ENCODE results near the gene FBXL16. TPM values are rescaled to one million over a fixed set of nuclear protein-coding genes. Genes with fewer than 3 reads are reported as not detected.
"Not testable (repeated sequence)": the region's sequence is repeated elsewhere in the genome, so short reads cannot be mapped to it uniquely, and the experiment has no call there.

Gene FBXL16
- 6.4 and 6.8 TPM in 2 replicates for total RNA-seq

GRCh38 chr16:705431-706188 is at the start of gene FBXL16:
Gene FBXL16, minus strand, starts transcription at chr16:705801. Its CDS starts 8,396 bp downstream, at chr16:697405.
- DNase-seq = peak; percentile 74
- intact Hi-C loops (cut with micrococcal nuclease) = no loop called here
- no peaks in the 10 kb centered on the region for H3K9me3 Mint-ChIP-seq
- peak within 1 kb of the TSS; percentile 17 for H3K4me3 Mint-ChIP-seq
- H3K27ac Mint-ChIP-seq = no peak within 1 kb of the TSS
- H3K4me1 Mint-ChIP-seq = no peaks in the 10 kb centered on the region
- no peaks in the 10 kb centered on the region for H3K36me3 Mint-ChIP-seq (ENCODE audit: low read depth)
- peaks cover 47% of the 10 kb centered on the region for H3K27me3 Mint-ChIP-seq

DNA sequence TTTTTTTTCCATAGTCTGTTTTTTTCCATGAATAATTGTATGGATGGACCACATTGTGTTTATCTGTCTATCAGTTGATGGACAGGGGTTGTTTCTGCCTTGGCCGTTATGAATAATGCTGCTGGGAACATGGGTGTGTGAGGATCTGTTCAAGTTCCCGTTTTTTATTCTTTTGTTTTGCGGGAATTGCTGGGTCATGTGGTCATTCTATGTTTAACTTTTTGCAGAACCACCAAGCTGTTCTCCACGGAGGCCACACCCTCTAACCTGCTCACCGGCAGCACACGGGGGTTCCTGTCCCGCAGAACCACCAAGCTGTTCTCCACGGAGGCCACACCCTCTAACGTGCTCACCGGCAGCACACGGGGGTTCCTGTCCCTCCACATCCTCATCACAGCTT is 49.1 kb upstream of the FBXL16 start:
- Mint-ChIP-seq H3K4me1 (no peaks in the 10 kb centered on the region), H3K9me3 (no peaks in the 10 kb centered on the region), H3K27me3 (peaks cover 10% of the 10 kb centered on the region), H3K4me3 (no peak overlapping the region), H3K36me3 (ENCODE audit: low read depth) (no peaks in the 10 kb centered on the region), H3K27ac (no peak overlapping the region)
- intact Hi-C loops (cut with micrococcal nuclease) = no loop called here
- DNase-seq = no peak

- intact Hi-C loops (cut with micrococcal nuclease) = not testable (repeated sequence)
These were observed 48.6 kb upstream of the FBXL16 start for GRCh38 chr16:754121-754607.

GRCh38 chr16:752007-752312 is 46.4 kb upstream of the FBXL16 start:
- Mint-ChIP-seq H3K36me3 (ENCODE audit: low read depth) (no peaks in the 10 kb centered on the region), H3K27ac (no peak overlapping the region), H3K4me3 (no peak overlapping the region), H3K27me3 (peaks cover 8% of the 10 kb centered on the region), H3K4me1 (no peaks in the 10 kb centered on the region), H3K9me3 (no peaks in the 10 kb centered on the region)
- DNase-seq = no peak
- intact Hi-C loops (cut with micrococcal nuclease) = no loop called here

More at GRCh38 chr16:754121-754607, 48.6 kb upstream of the FBXL16 start:
- not testable (repeated sequence) for H3K4me3 Mint-ChIP-seq; H3K27ac Mint-ChIP-seq; H3K4me1 Mint-ChIP-seq; DNase-seq; H3K27me3 Mint-ChIP-seq; H3K36me3 Mint-ChIP-seq (ENCODE audit: low read depth); H3K9me3 Mint-ChIP-seq

- Mint-ChIP-seq H3K9me3 (no peaks in the 10 kb centered on the region), H3K4me1 (no peaks in the 10 kb centered on the region), H3K4me3 (no peak overlapping the region), H3K27me3 (peaks cover 5% of the 10 kb centered on the region), H3K27ac (no peak overlapping the region), H3K36me3 (ENCODE audit: low read depth) (no peaks in the 10 kb centered on the region)
- intact Hi-C loops (cut with micrococcal nuclease) = no loop called here
- no peak for DNase-seq
These were observed 45.8 kb upstream of the FBXL16 start for GRCh38 chr16:751152-752006.

GRCh38 chr16:750485-750884 is 44.9 kb upstream of the FBXL16 start:
- H3K4me3 Mint-ChIP-seq = no peak overlapping the region
- no peaks in the 10 kb centered on the region for H3K4me1 Mint-ChIP-seq
- H3K36me3 Mint-ChIP-seq (ENCODE audit: low read depth) = no peaks in the 10 kb centered on the region
- intact Hi-C loops (cut with micrococcal nuclease) = no loop called here
- H3K27me3 Mint-ChIP-seq = peaks cover 2% of the 10 kb centered on the region
- DNase-seq = no peak
- H3K27ac Mint-ChIP-seq = no peak overlapping the region
- H3K9me3 Mint-ChIP-seq = no peaks in the 10 kb centered on the region

GRCh38 chr16:749010-749409 is 43.4 kb upstream of the FBXL16 start:
- Mint-ChIP-seq H3K9me3 (no peaks in the 10 kb centered on the region), H3K27ac (no peak overlapping the region), H3K27me3 (no peaks in the 10 kb centered on the region), H3K4me1 (no peaks in the 10 kb centered on the region), H3K4me3 (no peak overlapping the region), H3K36me3 (ENCODE audit: low read depth) (no peaks in the 10 kb centered on the region)
- DNase-seq = no peak
- intact Hi-C loops (cut with micrococcal nuclease) = no loop called here

- DNase-seq = no peak
- H3K27ac Mint-ChIP-seq = no peak overlapping the region
- H3K4me1 Mint-ChIP-seq = no peaks in the 10 kb centered on the region
- H3K27me3 Mint-ChIP-seq = no peaks in the 10 kb centered on the region
- H3K36me3 Mint-ChIP-seq (ENCODE audit: low read depth) = no peaks in the 10 kb centered on the region
- intact Hi-C loops (cut with micrococcal nuclease) = no loop called here
- no peak overlapping the region for H3K4me3 Mint-ChIP-seq
- H3K9me3 Mint-ChIP-seq = no peaks in the 10 kb centered on the region
These were observed 42.6 kb upstream of the FBXL16 start for GRCh38 chr16:747978-748746.

DNA sequence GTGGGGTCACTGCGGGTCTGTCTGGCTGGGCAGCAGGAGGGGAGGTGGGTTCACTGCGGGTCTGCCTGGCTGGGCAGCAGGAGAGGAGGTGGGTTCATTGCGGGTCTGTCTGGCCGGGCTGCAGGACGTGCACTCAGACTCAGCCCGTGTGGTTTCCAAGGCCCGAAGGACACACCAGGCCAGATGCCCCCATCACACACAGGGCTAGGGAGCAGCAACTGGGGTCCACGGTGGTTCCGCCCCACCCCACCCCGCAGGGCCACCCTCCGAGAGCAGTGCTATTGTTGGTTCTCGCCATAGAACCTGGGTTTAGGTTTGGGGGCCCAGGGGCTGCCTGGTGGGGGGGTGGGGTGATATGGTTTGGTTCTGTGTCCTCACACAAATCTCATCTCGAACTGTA is 41.0 kb upstream of the FBXL16 start:
- Mint-ChIP-seq H3K27me3 (no peaks in the 10 kb centered on the region), H3K9me3 (no peaks in the 10 kb centered on the region), H3K27ac (no peak overlapping the region), H3K4me3 (no peak overlapping the region), H3K36me3 (ENCODE audit: low read depth) (no peaks in the 10 kb centered on the region), H3K4me1 (no peaks in the 10 kb centered on the region)
- intact Hi-C loops (cut with micrococcal nuclease) = no loop called here
- DNase-seq = no peak

- Mint-ChIP-seq H3K4me3 (no peak overlapping the region), H3K27ac (no peak overlapping the region), H3K36me3 (ENCODE audit: low read depth) (no peaks in the 10 kb centered on the region), H3K4me1 (no peaks in the 10 kb centered on the region), H3K9me3 (no peaks in the 10 kb centered on the region), H3K27me3 (no peaks in the 10 kb centered on the region)
- intact Hi-C loops (cut with micrococcal nuclease) = no loop called here
- no peak for DNase-seq
These were observed 40.1 kb upstream of the FBXL16 start for GRCh38 chr16:745739-746138.

DNA sequence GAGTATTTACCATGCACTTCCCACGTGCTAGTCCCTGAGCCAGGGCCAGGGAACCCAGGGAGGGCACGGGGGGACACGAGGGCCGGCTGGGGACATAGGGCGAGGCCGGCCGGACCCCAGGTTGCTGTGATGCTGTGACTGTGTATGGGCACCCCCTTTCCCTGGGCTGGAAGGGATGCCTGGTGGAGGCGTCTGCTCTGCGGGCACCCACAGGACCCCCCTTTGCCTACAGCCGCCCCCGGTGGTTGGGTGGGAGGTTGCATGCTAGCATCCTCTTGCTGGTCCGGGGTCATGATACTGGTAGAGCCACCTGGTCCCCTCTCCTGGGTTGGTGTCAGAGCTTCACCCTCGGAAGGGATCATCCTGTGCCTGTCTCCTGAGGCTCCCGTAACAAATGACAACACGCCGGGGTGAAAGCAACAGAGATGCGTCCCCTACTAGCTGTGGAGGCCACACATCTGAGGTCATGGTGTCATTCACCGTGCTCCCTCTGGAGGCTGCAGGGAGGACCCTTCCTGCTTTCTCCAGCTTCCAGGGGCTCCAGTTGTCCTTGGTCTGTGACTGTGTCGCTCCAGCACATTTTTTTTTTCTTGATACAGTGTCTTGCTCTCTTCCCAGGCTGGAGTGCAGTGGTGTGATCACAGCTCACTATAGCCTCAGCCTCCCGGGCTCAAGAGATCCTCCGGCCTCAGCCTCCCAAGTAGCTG is 38.3 kb upstream of the FBXL16 start:
- no peak for DNase-seq
- H3K4me1 Mint-ChIP-seq = no peaks in the 10 kb centered on the region

GRCh38 chr16:742894-743293 is 37.3 kb upstream of the FBXL16 start:
- not testable (repeated sequence) for H3K27ac Mint-ChIP-seq

More for the DNA sequence above, 38.3 kb upstream of the FBXL16 start:
- H3K27me3 Mint-ChIP-seq = no peaks in the 10 kb centered on the region
- H3K27ac Mint-ChIP-seq = no peak overlapping the region
- H3K4me3 Mint-ChIP-seq = no peak overlapping the region
- H3K36me3 Mint-ChIP-seq (ENCODE audit: low read depth) = peaks cover 4% of the 10 kb centered on the region
- H3K9me3 Mint-ChIP-seq = no peaks in the 10 kb centered on the region
- intact Hi-C loops (cut with micrococcal nuclease) = loop anchor here (5.0 kb wide), 1 partner anchor 43 kb away; the partner anchor contains the start of genes CHTF18 and RPUSD1

GRCh38 chr16:741986-742629 is 36.5 kb upstream of the FBXL16 start:
- Mint-ChIP-seq H3K4me1 (peaks cover 4% of the 10 kb centered on the region), H3K27ac (no peak overlapping the region), H3K4me3 (peak overlapping the region; percentile 81), H3K27me3 (no peaks in the 10 kb centered on the region), H3K9me3 (no peaks in the 10 kb centered on the region), H3K36me3 (ENCODE audit: low read depth) (peaks cover 9% of the 10 kb centered on the region)
- DNase-seq = no peak
- intact Hi-C loops (cut with micrococcal nuclease) = loop anchor here (1.0 to 5.0 kb wide), 3 partner anchors 27 to 567 kb away; partner anchors contain the start of genes CHTF18, METRN, RPUSD1 and UBE2I

More at GRCh38 chr16:742894-743293, 37.3 kb upstream of the FBXL16 start:
- not testable (repeated sequence) for H3K9me3 Mint-ChIP-seq; H3K4me1 Mint-ChIP-seq; H3K4me3 Mint-ChIP-seq; H3K36me3 Mint-ChIP-seq (ENCODE audit: low read depth); H3K27me3 Mint-ChIP-seq; DNase-seq
- intact Hi-C loops (cut with micrococcal nuclease) = loop anchor here (5.0 kb wide), 1 partner anchor 44 kb away; the partner anchor contains the start of genes CHTF18 and RPUSD1

Measured in activated CD4-positive, alpha-beta T cell treated with anti-CD3 and anti-CD28 coated beads, Interleukin-2, amount 10 ng/mL, durations not matched to agents 24 days and 14 days (primary cell).